NCI-H146 treated with DMSO at 0.1 percent for 48 hours (cell line): ENCODE results near the gene GAS2L1.
"Not testable (repeated sequence)": the region's sequence is repeated elsewhere in the genome, so short reads cannot be mapped to it uniquely, and the experiment has no call there.

Experiments used
- DNase-seq: peaks from one replicate; lab custom pipeline; 2025; ENCODE audit not compliant: unreplicated experiment; lab: John Stamatoyannopoulos, UW

The GAS2L1 gene

DNA sequence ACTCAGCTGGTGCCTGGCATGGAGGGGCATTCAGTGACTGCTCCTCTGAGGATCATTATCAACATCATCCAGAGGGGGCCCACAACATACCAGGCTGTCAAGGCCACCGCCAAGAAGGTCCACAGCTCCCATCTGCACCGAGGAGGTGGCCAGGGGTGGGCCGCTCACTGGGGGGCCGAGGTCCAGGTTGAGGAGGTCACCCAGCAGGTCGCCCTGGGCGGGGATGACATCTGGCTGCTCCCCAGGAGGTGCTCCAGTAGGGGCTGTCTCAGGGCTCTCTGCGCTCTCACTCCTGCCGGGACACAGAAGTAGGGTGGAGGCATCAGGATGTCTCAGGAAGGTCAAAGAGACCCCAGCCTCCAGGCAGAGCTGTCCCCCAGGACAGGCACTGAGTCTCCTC, 34.1 kb downstream of the GAS2L1 start:
- no peak for DNase-seq

DNA sequence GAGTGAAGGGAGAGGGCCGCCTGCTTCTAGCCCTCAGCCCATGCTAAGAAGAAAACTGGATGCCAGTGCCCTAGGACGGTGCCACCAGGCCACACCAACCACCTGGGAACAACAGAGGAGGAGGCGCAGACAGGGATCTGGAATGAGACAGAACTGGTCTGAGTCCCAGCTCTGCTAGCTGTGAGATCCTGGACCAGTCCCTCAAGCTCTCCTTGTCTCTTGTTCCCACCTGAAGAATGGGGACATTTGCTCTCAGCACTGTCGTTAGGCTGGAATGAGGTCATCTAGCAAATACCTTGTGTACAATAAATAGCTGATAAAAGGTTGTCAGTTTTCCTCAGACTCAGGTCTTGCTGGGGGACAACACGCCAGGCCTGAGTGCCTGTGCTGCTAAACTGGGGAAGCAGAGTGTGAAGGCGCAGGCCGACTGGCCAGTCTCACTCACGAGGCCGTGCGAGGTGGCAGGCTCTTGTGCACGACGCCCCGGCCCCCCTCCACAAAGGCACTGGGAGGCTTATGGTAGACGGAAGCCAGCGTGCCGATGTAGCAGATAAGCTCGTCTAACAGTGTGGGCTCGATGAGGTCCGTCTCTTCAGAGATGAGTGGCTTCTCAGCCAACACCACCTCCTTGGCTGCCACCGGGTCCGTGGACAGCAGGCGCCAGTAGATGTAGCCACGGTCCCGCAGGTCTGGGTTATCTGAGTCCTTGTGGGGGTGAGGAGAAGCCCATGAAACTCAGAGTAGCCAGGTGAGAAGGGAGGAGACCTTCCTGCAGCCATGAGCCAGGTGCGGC, 34.8 kb downstream of the GAS2L1 start:
- DNase-seq = no peak

DNA sequence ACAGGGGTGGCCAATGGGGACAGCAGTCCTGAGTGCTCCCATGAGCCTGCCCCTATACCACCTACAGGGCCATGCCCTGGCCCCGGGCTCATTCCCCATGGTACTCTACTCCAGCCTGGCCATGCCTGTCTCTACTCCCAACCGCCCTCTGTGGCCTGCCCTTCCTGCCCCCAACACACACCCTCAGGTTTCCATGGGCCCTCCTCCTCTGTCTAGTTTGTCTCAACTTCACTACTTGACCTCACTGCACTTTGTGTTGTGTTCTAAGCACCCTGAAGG, 35.3 kb downstream of the GAS2L1 start:
- no peak for DNase-seq

DNA sequence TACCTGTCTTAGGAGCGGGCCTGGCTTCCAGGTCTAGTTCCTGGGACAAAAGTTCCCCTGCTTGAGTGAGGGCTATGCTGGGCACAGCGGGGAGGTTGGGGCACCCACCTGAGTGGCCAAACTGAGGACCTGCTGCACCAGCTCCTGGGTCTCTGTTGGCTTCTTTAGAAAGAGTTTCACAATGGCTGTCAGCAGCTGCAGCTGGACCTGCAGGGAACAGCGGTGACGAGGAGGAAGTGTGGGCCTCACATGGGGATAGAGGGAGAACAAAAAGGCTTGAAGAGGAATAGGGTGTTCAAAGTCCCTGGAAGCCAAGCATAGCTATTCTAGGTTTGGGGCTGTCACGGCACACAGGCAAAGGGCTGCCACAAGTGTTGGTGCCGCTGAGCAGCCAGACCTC, 35.7 kb downstream of the GAS2L1 start:
- DNase-seq = no peak

DNA sequence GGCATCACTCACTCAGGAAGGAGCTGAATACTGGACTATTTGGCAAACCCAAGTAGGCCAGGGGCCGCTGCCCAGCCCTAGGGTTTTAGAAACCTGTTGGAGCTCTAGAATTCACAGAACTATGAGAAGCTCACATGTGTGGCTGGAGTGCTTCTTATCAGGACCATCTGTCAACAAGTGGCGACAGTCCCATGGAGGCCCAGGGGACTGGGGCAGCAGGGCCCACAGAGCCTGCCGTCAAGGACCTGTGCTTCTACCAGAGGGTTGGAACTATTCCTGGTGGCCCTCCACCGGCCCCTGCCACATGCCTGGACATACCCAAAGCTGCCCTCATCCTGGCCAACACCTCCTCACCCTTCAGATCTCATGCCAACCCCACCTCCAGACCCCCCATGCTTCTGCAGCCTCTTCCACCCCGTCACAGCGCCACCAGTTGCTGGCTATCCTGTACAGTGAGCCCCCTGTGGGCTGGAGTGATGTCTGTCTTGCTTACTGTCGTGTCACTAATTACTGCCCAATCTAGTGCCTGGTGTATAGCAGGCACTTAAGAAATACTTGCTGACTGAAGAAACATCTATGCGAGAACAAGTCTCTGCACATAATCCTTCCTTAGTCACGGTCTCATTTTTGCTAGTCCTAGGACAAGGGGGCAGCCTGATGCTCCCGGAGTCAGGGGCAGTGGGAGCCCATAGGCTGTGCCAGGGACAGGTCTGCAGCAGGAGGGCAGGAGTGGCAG, 36.3 kb downstream of the GAS2L1 start:
- no peak for DNase-seq

DNA sequence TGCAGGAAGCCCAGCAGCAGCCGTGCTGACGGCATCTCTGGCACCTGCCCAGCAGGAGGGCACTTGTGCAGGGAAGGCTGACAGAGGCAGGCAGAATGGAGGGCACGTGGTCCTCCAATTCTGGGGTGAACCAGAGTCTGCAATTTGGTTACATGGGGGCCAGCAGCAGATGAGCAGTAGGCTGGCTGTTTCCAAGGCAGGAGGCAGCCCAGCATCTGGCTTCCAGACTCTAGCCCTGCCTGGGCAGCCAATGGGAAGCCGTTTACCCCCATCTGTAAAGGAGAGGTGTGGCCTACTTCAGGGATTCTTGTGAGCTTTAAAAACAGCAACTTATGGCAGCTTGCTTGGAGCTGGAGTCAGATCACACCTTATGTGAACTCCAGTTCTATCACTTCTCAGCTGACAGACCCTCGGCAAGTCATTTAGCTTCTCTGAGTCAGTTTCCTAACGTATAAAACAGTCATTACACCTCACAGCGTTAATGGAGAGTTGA, 36.9 kb downstream of the GAS2L1 start:
- no peak for DNase-seq

DNA sequence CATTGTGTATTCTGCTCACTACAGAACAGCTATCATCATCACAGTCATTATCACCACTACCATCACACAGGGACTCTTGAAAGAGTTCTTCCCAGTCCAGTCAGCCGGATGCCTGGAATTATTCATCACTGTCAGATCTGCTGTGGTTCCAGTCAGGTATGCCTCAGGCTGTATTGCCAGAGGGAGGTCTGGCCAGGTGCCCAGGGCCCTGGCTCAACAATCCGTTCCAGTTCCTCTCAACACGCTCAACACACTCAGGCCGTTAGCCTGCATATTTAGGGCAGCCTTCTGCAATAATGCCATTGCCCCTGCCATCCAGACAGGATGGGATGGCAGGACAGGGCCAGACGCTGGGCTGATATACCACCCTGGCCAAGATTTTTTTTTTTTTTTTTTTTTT, 37.7 kb downstream of the GAS2L1 start:
- peak; percentile 84 for DNase-seq

DNA sequence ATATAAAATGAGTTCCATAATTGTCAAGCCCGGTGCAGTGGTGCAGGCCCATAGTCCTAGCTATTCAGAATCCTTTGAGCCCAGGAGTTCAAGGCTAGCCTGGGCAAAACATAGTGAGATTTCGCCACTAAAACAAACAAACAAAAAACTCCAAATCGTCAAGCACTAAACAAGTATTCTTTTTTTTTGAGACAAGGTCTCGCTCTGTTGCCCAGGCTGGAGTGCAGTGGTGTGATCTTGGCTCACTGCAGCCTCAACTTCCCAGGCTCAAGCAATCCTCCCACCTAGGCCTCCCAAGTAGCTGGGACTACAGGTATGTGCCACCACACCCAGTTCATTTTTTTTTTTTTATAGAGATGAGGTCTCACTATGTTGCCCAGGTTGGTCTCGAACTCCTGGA, 38.4 kb downstream of the GAS2L1 start:
- DNase-seq = not testable (repeated sequence)

DNA sequence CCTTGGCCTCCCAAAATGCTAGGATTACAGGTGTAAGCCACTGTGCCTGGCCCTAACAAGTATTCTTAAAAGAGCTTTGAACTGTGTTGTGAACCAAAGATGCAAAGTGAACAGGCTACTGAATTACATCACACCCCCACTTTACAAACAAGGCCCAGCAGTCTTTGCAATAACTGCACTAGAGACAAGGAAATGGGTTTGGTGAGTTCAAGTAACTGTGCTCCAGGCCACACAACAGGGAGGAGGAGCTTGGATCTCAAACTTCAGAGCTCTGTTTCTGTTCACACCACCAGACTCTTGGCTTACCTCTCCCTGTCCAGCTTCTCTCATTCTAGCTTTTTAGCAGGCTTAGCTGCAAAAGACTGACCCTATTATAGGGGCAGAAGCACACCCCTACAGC, 39.5 kb downstream of the GAS2L1 start:
- no peak for DNase-seq

DNA sequence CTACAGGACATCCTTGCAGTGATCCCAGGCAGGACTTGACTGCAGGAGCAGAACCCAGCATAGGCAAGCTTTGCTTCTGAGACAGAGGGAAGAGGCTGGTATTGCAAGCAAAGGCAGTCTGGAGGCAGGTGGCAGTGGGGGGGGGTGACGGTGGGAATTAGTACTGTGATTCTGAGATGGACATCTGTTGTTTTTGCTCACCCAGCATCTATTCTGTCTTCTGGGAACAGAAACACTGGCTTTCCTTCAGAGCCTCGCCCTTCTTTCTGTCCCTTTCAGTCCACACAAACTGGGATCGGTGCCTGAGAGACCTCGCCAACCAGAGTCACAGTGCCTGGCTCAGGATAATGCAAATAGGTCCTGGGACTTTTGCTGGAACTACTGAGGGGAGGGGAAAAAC, 40.2 kb downstream of the GAS2L1 start:
- DNase-seq = no peak

DNA sequence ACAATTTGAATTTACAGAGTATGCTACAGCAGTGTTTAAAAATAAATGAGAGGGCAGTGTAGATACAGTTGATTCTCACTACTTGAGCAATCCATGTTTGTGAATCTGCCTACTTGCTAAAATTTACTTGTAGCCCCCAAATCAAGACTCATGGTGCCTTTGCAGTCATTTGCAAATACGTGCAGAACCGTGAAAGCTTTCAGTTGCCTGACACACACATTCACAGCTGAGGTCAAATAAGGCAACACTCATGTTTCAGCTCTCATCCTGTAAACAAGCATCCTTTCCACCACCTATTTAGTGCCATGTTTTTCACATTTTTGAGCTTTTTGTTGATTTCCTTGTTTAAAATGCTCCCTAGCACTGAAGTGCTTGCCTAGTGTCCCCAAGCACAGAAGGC, 41.6 kb downstream of the GAS2L1 start:
- DNase-seq = no peak

DNA sequence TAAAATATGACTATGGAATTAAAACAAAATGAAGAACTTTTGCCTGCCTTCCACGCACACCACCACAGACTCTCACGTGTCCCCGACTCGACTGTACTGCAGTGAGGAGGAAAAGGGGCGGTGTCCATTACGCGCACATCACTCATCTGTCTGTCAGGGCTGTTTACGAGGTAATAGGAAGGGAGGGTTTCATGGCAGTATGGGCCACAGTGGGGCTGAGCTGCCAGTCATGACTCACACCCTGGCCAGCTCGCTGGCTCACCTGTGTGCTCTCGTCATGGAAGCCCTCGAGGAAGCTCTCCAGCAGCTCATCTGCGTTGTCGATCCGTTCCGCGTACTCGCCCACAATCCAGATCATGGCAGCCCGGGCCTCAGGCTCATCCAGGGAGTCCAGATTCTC, 42.5 kb downstream of the GAS2L1 start:
- DNase-seq = no peak

DNA sequence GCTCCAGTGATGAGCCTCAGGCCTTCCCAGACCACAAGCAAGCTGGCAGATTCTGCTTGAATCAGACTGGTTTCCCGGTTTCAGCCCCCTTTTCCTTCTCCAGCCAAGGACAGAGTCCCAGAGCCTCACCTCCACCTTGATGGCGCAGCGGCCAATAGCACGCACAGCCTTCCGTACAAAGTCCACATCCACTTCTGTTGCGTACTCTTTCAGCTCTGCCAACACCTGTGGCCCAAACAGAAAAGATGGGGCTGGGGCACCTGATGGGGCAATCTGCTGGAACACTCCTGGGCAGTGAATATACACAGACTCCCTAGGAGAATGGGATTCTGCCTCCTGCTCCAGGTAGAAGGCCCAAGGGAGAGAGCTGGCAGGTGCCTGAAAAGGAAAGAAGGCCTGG, 44.6 kb downstream of the GAS2L1 start:
- no peak for DNase-seq

DNA sequence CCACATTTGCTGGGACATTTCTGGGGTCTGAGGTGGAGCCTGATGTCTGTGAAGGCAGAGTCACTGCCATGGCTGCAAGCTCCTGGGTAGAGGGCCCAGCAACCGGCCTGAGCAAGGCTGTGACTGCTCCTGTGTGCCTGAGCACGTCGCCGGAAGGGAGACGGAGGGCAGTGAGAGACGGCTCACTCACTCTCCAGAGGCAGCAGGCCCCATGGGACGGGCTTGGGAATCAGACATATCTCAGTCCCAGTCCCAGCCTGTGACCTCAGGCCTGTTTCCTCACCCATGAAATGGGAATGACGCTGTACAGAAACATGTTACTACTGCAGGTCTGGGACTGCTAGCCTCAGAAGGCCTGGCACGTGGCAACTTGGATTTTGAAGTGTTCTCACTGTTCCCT, 45.4 kb downstream of the GAS2L1 start:
- DNase-seq = no peak

DNA sequence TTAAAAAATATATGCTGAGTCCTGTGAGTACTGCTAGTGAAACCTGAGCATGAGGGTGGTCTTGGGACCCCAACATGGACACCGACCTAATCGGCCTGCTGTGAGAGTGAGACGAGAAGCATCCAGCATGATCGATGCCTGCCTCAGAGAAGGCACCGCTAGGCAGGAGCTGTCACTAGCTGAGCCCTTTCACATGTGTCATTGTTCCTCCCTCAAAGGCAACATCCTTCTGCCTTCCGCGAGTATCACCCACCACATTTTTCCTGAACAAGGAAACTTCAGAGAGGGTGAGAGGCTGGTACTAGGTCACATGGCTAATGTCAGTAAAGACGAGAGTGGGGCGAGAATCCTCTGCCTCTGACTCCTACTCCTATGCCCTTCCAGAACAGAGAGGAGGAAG, 46.3 kb downstream of the GAS2L1 start:
- no peak for DNase-seq

DNA sequence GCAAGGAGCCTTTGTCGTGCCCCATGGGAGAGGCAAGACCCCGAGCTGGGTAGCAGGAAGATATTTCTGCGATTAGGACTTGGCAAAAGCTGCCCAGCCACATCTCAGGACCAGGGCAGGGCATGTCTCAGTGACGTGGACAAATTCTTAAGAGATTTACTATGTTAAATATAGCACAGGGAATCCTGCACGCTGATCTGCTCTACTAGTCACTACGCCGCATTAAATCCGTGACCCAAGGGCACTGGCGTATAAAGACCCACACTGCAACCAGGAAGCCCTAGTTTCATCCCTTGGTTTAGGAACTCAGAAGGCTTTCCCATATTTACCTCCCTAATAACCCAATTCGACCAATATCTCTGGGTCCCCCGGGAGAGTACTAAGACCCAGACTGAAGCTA, 46.8 kb downstream of the GAS2L1 start:
- DNase-seq = no peak

DNA sequence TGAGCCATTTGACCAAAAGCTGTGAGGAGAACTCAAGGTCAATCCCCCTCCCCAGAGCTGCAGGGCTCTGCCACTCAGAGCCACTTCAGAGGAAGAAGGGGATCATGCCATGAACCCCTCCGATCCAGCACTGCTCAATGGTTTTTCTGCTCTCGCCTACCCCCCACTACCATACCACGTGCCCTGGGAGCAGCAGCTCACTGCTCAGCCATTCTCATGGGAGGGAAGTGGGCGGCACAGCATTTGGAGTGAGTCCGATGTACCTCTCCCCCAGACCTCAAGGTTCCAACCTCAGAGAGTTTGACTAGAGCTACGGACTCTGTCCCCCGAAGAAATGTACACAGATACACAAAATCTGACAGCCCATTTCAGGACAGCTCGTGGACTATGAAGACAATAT, 47.4 kb downstream of the GAS2L1 start:
- DNase-seq = no peak

DNA sequence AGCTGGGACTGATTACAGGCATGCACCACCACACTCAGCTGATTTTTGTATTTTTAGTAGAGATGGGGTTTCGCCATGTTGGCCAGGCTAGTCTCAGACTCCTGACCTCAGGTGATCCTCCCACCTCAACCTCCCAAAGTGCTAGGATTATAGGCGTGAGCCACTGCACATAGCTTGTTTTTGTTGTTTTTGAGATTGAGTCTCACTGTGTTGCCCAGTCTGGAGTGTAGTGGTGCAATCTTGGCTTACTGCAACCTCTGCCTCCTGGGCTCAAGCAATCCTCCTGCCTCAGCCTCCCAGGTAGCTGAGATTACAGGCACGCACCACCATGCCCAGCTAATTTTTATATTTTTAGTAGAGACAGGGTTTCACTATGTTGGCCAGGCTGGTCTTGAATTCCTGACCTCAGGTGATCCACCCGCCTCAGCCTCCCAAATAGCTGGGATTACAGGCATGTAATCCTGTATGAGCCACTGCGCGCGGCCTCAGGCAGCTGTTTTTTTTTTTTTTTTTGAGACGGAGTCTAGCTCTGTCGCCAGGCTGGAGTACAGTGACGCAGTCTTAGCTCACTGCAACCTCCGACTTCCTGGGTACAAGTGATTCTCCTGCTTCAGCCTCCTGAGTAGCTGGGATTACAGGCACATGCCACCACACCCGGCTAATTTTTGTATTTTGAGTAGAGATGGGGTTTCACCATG, 50.9 kb downstream of the GAS2L1 start:
- not testable (repeated sequence) for DNase-seq

DNA sequence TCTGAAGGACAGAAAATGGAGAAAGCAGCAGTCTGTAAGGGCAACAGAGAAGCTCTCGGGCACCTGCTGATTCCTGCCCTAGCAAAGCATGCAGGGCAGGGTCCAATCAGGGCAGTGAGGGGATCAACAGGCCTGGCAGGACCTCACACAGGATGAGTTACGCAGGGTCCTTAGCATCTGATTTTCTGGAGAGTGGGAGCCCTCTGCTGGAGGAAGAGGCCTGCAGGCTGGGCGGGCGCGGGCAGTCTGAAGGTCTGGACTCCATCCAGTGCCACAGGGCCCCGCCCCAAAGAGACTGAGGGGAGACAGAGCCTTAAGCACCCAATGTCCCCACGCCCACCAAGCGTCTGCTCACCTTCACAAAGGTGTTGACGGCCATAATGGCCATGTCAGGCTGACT, 53.0 kb downstream of the GAS2L1 start:
- DNase-seq = no peak
